CD4-positive, alpha-beta T cell treated with Interferon alpha-2 for 1 hour (primary cell): ENCODE results near the gene NTM.

Experiments
- DNase-seq, 2 donors: peaks; one replicate each; pipeline ENCODE4 v3.0.0-alpha.2; 2020 to 2022

The NTM gene

GRCh38 chr11:131612533-131612932, 242.1 kb downstream of the NTM start:
- no peak for DNase-seq

GRCh38 chr11:131614631-131615030, 244.2 kb downstream of the NTM start:
- no peak for DNase-seq

GRCh38 chr11:131615611-131616010, 245.2 kb downstream of the NTM start:
- no peak for DNase-seq

DNA sequence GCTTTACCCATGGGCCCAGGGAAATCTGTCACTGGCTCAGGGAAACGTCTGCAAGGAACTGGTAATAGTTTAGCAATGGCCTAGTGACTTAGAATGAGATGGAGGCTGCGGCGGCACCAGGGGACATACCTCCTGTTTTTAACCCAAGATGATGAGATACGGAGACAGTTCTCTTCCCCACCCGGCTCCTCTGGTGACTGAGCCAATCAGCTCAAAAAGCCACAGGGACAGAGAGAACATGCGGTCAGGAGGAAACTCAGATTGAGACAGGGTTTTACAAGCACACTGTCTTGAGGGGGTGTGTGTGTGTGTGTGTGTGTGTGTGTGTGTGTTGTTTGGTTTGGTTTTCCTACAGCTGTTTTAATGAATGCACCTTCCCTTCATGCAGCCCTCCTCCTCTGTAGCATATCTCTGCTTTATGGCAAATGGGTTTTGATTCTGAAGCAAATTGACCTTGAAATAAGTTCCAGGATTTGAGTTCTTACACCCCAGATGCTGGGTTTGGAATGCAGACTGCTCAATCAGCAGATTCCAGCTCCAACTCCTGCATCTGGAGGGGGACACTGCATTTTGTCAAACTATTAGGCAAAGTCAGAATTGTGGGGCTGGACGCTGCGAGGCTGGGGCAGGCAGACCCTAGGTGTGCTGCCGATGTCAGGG, 246.2 kb downstream of the NTM start:
- DNase-seq: no peak

DNA sequence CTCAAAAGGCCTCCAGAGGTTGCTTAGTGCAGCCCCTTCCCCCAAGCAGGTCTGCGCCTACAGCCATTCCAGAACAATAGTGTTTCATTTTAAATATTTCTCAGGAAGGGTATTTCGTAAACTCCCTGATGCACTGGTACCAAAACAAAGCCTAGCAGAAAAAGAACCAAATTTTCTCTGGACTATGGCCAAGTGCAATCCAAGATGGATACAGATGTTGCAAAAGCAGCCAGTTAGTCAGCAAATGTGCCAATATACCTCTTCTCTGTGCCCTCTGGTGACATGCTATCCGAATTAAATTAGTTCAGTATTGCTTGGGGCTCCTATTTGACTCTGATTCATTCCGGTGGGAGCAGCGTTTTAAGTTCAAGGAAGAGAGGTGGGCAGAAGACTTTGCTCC, 247.8 kb downstream of the NTM start:
- no peak for DNase-seq

DNA sequence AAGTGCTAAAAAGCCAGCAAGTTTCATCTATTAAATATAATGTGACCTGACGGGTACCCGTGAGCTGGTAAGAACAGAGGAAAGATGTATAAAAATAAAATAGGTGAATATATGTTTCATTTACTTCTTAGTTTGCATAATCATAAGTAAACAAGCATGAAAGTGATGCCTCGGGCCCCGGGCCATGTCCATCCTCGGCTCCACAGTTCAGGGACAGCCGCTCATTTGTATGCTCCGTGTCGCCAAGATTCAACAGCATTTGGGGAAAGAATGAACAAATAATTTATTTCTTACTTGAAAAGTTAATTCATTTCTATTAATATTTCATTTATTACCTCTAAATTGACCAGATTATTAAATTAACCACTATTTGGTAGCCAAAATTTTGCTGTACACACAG, 251.8 kb downstream of the NTM start:
- DNase-seq: no peak

GRCh38 chr11:131624531-131624930, 254.1 kb downstream of the NTM start:
- DNase-seq: no peak

DNA sequence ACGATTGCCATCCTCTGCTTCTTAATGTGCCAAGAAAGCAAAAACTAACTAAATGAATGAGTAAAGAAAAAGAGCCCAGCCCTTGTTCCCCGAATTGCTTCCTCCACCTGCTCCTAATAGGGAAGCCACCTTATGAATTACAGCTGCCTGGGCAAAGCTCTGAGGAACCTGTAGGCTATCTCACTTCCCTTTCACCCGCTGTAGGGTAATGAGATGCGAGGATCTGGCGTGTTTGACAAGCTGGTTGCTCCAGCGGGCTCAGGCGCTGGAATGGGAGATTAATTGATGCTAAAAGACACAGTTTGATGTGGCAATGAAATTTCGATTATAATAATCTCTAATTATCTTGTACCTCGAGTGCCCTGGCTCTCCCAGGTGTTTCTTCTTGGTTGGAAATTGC, 256.4 kb downstream of the NTM start:
- DNase-seq: no peak

- no peak for DNase-seq
Observed at GRCh38 chr11:131628739-131629138, 258.3 kb downstream of the NTM start.

- DNase-seq: no peak
Observed at GRCh38 chr11:131629925-131630540, 259.6 kb downstream of the NTM start.

- no peak for DNase-seq
Observed at GRCh38 chr11:131632971-131633370, 262.6 kb downstream of the NTM start.

DNA sequence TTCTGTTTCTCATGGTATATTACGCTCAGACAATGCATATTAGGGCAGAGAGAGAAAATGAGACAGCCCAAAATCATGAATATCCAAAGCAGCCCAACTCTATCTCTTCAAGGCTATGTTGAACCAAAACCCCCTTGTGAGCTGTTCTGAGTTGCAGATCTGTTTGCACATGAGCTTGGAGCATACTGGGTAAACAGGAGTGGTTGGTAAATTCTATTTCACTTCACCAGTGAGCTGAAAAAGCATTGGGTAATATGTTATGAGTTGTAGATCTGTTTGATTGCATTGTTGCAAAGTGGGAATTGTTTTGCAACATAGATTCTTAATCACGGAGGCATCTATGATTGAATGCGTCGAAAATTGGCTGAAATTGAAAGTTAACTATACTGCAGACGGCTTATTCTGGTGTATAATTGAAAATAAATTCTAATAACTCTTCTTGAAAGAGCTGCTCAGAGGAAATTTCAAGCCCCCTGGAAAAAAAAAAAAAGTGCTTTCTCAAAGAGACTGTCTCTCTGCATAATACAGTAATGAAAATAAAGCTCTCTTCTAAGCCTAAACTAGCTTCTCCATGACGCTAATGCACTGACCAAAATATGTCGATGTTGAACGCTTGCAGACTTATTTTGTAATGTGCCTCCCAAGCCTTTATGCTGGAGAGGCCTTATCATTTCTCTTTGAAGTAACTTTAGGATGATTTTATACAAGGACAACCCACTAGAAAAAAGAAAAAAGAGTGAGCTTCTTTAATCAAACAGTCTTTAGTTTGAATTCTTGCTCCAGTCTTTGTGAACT, 263.7 kb downstream of the NTM start:
- DNase-seq: no peak

DNA sequence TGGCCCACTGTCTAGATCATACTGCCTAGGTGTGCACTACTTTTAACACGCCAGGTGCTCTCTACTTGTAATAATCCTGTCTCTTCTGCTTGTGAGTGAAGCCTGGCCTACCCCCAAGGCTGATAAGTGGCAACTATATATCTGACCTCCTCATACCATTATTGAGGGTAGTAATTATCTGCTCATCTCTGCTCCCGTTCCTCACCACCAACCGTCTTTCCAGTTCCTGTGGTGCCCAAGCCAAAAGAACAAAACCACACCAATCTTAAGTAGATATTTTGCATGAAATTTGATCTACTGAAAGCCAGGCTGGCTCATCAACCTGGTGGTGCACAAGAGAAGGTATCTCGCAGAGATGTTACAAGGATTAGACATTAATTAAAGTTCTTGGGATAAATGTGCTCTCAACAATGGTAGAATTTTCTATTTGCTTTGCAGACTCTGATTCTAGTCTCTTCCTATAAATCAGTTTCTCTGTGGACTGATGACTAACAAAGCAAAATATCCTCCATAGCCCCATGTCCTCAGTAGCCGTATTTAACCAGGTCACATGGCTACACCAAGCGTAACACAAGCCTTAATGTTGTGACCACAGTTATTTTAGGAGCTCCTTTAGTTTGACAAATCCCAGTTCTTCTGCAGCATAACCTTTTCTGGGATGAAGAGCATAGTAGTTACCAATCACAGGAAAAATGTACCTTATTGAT, 267.2 kb downstream of the NTM start:
- DNase-seq: no peak

GRCh38 chr11:131638889-131639288, 268.5 kb downstream of the NTM start:
- no peak for DNase-seq

- no peak for DNase-seq
Observed at GRCh38 chr11:131640320-131640719, 269.9 kb downstream of the NTM start.

DNA sequence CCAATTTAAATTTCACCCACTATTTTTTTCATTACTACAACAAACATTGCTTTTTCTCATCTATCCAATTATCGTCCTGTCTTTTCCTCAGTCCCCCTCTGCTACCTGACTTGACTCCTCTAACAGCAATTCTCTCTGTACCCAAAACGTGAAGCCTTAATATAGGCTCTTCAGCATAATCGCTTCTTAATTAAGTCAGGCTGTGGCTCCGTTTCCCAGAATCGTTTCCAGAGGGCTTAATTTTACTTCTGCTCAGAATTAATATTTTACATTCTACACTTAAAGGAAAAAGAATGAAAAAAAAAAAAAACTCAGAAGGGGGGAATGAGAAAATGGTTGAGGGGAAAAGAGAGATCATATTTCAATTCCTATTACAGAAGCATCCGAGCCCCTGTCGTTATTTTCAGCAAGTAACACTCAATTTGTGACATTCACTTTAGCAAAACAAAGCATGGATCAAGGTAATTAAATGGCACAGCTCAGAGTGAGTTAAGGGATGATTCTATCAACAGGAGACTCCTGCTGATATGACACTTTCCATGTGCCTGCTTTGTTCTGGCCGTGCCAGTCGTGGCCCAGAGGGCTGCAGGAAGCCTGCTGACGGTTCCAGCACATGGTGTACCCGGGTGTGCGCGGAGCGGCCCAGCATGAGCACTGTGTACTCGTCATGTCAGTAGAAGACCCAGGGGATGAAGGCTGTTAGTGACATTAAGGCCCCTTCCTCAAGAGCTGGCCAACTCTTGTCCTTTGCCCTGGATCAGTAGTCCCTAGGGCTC, 272.5 kb downstream of the NTM start:
- no peak for DNase-seq

GRCh38 chr11:131644204-131644795, 273.9 kb downstream of the NTM start:
- DNase-seq: no peak

DNA sequence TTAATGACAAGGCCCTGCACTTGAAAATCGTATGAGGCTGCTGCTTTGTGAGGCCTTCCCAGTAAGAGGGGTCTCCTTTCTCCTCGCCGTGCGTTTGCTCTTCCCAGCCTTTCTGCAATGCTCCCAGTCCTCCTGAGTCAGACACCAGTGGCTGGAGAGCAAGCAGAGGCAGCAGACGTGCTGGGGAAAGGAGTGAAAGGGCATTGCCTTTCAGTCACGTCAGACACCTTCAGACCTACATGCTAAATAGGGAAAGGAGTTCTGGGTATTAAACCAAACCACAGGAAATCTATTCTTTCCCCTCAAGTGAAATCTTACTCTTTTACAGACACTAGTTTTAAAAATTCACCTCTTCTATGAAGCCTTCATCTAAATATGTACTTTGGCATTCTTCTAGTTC, 274.8 kb downstream of the NTM start:
- no peak for DNase-seq

DNA sequence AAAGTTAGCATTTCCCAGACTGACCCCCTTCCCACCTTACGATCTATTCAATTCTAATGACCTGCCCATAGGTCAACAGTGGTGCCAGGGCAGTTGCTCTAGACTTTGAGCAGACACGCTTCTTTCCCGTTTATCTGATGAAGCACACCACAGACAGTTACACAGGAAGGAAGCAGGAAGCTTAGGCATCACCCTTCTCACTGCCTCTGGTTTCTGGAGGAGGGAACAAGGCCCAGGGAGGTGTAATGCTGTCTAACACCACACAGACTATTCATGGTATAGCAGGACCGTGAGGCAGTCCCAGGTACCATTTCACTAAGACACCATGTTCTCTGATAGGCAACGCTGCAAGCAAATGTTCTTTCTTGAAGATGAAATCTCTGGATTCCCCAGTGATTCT, 279.4 kb downstream of the NTM start:
- no peak for DNase-seq

GRCh38 chr11:131652231-131652630, 281.8 kb downstream of the NTM start:
- no peak for DNase-seq

- no peak for DNase-seq
Observed at GRCh38 chr11:131653260-131653659, 282.8 kb downstream of the NTM start.

DNA sequence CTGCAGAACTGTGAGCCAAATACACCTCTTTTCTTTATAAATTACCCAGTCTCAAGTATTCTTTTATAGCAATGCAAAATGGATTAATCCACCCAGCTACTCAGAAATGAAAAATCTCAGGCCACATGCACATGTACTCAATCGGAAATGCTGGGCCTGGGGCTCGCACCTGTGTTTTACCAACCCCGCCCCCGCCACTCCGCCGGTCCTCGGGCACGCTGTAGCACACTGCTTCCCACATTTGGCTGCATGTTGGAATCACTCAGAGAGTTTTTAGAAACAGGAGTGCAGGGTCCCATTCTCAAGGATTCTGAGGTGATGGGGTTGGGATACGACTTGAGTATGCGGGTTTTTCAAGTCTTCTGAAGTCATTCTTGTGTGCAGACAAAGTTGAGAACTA, 284.4 kb downstream of the NTM start:
- no peak for DNase-seq
